K562 (cell line): ENCODE data around the gene CDCA7. TPM values are rescaled to one million over a fixed set of nuclear protein-coding genes. Genes with fewer than 3 reads are reported as not detected.

Experiments used
- ATF1 ChIP-seq, 2 experiments: fragments of 450-650 bp in 1 of 2; IDR thresholded peaks; 2 replicates each; pipeline ENCODE4 v1.6.1; 2016; ENCODE audit warnings: missing compliant biosample characterization in 1 of 2, missing genetic modification characterization in 1 of 2
- BHLHE40 ChIP-seq: IDR thresholded peaks from 2 replicates; pipeline ENCODE4 v1.6.1; 2011; ENCODE audit warnings: low read length, improper control_type of control experiment
- BMI1 ChIP-seq: fragments of 150-350 bp; IDR thresholded peaks from 2 replicates; pipeline ENCODE4 v1.6.1; 2014; ENCODE audit warnings: low read length
- BRD9 ChIP-seq: fragments of 450-650 bp; IDR thresholded peaks from 2 replicates; pipeline ENCODE4 v1.6.1; 2018; ENCODE audit warnings: low read depth; ENCODE audit not compliant: partially characterized antibody
- CCNT2 ChIP-seq: IDR thresholded peaks from 2 replicates; pipeline ENCODE4 v1.6.1; 2011; ENCODE audit warnings: borderline replicate concordance, low read depth, mild to moderate bottlenecking, moderate library complexity, mixed read lengths, low read length; ENCODE audit not compliant: insufficient read length; ENCODE audit errors: extremely low read depth
- CHD4 ChIP-seq: fragments of 200-600 bp; sonication (generic); IDR thresholded peaks from 3 replicates; pipeline ENCODE4 v1.6.1; 2012; ENCODE audit warnings: low read depth, mild to moderate bottlenecking, mixed read lengths, low read length, inconsistent platforms; ENCODE audit not compliant: insufficient read depth, insufficient replicate concordance, poor library complexity, severe bottlenecking
- EP400 ChIP-seq: fragments of 450-650 bp; IDR thresholded peaks from 2 replicates; pipeline ENCODE4 v1.6.1; 2017; ENCODE audit warnings: antibody characterized with exemption, mild to moderate bottlenecking, moderate library complexity
- ETV5 ChIP-seq: sonication (generic); formaldehyde crosslinking; IDR thresholded peaks from 2 replicates; pipeline ENCODE4 v1.4.0; 2020; ENCODE audit warnings: low read depth, mild to moderate bottlenecking, missing genetic modification reagents
- GTF2A2 ChIP-seq: IDR thresholded peaks from 2 replicates; pipeline ENCODE4 v1.6.1; 2016; ENCODE audit warnings: mild to moderate bottlenecking, missing genetic modification characterization, missing compliant biosample characterization
- HNRNPUL1 ChIP-seq: fragments of 200-400 bp; formaldehyde crosslinking; IDR thresholded peaks from 2 replicates; pipeline ENCODE4 v1.6.1; 2017; ENCODE audit warnings: low read length
- KAT7 ChIP-seq: sonication (generic); formaldehyde crosslinking; IDR thresholded peaks from 2 replicates; pipeline ENCODE4 v1.8.0; 2022; ENCODE audit warnings: missing genetic modification reagents, mild to moderate bottlenecking, borderline replicate concordance
- KLF13 ChIP-seq: fragments of 450-650 bp; IDR thresholded peaks from 2 replicates; pipeline ENCODE4 v1.6.1; 2016; ENCODE audit warnings: missing genetic modification characterization, low read depth, mild to moderate bottlenecking, missing compliant biosample characterization, moderate library complexity, borderline replicate concordance
- POLR2AphosphoS5 ChIP-seq: IDR thresholded peaks from 2 replicates; pipeline ENCODE4 v1.6.1; 2011; ENCODE audit warnings: mild to moderate bottlenecking, low read depth, low read length, moderate library complexity; ENCODE audit not compliant: control insufficient read depth, insufficient read depth
- RAD51 ChIP-seq: fragments of 450-650 bp; IDR thresholded peaks from 2 replicates; pipeline ENCODE4 v1.7.1; 2016; ENCODE audit warnings: low read depth, mild to moderate bottlenecking, borderline replicate concordance
- RBM34 ChIP-seq: fragments of 200-400 bp; formaldehyde crosslinking; IDR thresholded peaks from 2 replicates; pipeline ENCODE4 v1.6.1; 2018; ENCODE audit warnings: low read length, borderline replicate concordance; ENCODE audit not compliant: insufficient read depth
- TARDBP ChIP-seq: fragments of 450-650 bp; IDR thresholded peaks from 2 replicates; pipeline ENCODE4 v1.6.1; 2016
- ZNF121 ChIP-seq: sonication (generic); formaldehyde crosslinking; conservative IDR thresholded peaks from 2 replicates; pipeline ENCODE4 v1.8.0; 2022; ENCODE audit warnings: missing genetic modification reagents
- ZNF282 ChIP-seq: sonication (generic); formaldehyde crosslinking; IDR thresholded peaks from 2 replicates; pipeline ENCODE4 v1.8.1; 2023; ENCODE audit warnings: missing genetic modification reagents
- ZNF586 ChIP-seq: fragments of 450-650 bp; formaldehyde crosslinking; conservative IDR thresholded peaks from 2 replicates; pipeline ENCODE4 v1.4.0; 2020; ENCODE audit warnings: mild to moderate bottlenecking, moderate library complexity
- polyA plus RNA-seq, 8 experiments: library from polyadenylated mRNA; depleted of rRNA in 4 of 8; stranded (reverse) in 5 of 8; unstranded in 3 of 8; fragments of >200 nt; fragmentation: Nextera tagmentation in 2 of 8; fragmentation: Illumina TruSeq in 1 of 8; extraction: Ambion mirVana in 2 of 8; extraction: Trizol in 1 of 8; gene quantifications; 2 replicates each; pipeline versions ENCODE4 v1.2.1 to v1.2.3, GENCODE V29; 2011 to 2014; ENCODE audit warnings: inconsistent platforms in 1 of 8, missing spikeins in 1 of 8
- total RNA-seq, 7 experiments: library from RNA; depleted of rRNA in 6 of 7; stranded (reverse); fragments of >200 nt in 6 of 7; fragmentation: Illumina TruSeq in 2 of 7; extraction: Trizol in 2 of 7; gene quantifications; 2 replicates each; pipeline versions ENCODE4 v1.2.1 to v1.2.3, GENCODE V29; 2011 to 2021; ENCODE audit warnings: low replicate concordance in 1 of 7
- TF ChIP-seq, protein P1 (sequence below): sonication (generic); formaldehyde crosslinking; IDR thresholded peaks from 2 replicates; pipeline ENCODE4 v1.8.1; 2023; ENCODE audit warnings: missing genetic modification reagents, mild to moderate bottlenecking, borderline replicate concordance
- TF ChIP-seq, protein P2 (sequence below): sonication (generic); formaldehyde crosslinking; IDR thresholded peaks from 2 replicates; pipeline ENCODE4 v1.8.0; 2022; ENCODE audit warnings: mild to moderate bottlenecking, missing genetic modification reagents
- TF ChIP-seq, protein P3 (sequence below): IDR thresholded peaks from 2 replicates; pipeline ENCODE4 v1.6.1; 2016; ENCODE audit warnings: missing genetic modification characterization, missing compliant biosample characterization

The CDCA7 gene
- total and polyA plus RNA-seq, 9 of the 15 experiments (the other 6 are each of a cell fraction or from before 2014, with no cell fraction given): 28.5 to 122 (median 51.0) TPM

DNA sequence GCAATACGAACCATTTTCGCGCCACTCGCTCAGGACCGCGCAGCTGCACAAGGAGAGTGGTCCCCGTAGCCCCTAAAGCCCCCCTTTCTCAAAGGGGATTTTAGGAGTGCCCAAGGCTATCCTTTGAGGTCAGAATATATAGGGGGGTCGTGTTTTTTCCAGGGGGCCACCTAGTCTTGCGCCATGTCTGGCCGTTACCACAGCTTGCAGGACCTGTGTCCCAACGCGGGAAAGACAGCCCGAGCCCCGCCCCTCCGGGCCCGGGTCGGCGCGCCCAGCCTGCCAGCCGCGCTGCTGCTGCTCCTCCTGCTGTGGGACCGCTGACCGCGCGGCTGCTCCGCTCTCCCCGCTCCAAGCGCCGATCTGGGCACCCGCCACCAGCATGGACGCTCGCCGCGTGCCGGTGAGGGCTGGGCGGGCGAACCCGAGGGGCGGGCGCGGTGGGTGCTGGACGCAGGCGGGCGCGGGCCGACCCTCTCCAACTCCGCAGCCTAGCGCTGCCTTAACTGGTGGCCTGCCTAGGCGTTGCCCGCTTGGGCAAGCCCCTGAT is at the start of gene CDCA7 (continued):
- TF ChIP-seq, protein P1, sequence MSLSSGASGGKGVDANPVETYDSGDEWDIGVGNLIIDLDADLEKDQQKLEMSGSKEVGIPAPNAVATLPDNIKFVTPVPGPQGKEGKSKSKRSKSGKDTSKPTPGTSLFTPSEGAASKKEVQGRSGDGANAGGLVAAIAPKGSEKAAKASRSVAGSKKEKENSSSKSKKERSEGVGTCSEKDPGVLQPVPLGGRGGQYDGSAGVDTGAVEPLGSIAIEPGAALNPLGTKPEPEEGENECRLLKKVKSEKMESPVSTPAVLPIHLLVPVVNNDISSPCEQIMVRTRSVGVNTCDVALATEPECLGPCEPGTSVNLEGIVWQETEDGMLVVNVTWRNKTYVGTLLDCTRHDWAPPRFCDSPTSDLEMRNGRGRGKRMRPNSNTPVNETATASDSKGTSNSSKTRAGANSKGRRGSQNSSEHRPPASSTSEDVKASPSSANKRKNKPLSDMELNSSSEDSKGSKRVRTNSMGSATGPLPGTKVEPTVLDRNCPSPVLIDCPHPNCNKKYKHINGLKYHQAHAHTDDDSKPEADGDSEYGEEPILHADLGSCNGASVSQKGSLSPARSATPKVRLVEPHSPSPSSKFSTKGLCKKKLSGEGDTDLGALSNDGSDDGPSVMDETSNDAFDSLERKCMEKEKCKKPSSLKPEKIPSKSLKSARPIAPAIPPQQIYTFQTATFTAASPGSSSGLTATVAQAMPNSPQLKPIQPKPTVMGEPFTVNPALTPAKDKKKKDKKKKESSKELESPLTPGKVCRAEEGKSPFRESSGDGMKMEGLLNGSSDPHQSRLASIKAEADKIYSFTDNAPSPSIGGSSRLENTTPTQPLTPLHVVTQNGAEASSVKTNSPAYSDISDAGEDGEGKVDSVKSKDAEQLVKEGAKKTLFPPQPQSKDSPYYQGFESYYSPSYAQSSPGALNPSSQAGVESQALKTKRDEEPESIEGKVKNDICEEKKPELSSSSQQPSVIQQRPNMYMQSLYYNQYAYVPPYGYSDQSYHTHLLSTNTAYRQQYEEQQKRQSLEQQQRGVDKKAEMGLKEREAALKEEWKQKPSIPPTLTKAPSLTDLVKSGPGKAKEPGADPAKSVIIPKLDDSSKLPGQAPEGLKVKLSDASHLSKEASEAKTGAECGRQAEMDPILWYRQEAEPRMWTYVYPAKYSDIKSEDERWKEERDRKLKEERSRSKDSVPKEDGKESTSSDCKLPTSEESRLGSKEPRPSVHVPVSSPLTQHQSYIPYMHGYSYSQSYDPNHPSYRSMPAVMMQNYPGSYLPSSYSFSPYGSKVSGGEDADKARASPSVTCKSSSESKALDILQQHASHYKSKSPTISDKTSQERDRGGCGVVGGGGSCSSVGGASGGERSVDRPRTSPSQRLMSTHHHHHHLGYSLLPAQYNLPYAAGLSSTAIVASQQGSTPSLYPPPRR (CRISPR knock-in tag): peak; percentile 87
- peak; percentile 85; the same call in 1 of the 2 replicates for TF ChIP-seq KAT7 (CRISPR knock-in tag)
- TF ChIP-seq ZNF121 (CRISPR knock-in tag): peak; percentile 99
- peak; percentile 73 for TF ChIP-seq POLR2AphosphoS5
- TF ChIP-seq, protein P2, sequence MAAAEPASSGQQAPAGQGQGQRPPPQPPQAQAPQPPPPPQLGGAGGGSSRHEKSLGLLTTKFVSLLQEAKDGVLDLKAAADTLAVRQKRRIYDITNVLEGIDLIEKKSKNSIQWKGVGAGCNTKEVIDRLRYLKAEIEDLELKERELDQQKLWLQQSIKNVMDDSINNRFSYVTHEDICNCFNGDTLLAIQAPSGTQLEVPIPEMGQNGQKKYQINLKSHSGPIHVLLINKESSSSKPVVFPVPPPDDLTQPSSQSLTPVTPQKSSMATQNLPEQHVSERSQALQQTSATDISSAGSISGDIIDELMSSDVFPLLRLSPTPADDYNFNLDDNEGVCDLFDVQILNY (CRISPR knock-in tag): peak; percentile 98
- no peak for TF ChIP-seq BHLHE40
- no peak for TF ChIP-seq CHD4
- TF ChIP-seq RBM34: no peak
- peak; percentile 91 for TF ChIP-seq BRD9
- TF ChIP-seq ZNF282: peak; percentile 99
- TF ChIP-seq KLF13 (tag): no peak; the same call in 1 of the 2 replicates
- no peak for TF ChIP-seq BMI1
- TF ChIP-seq HNRNPUL1: no peak
- peak; percentile 90 for TF ChIP-seq RAD51
- TF ChIP-seq TARDBP: peak; percentile 55; the same call in 1 of the 2 replicates
- TF ChIP-seq ZNF586: no peak
- TF ChIP-seq GTF2A2 (tag): no peak
- no peak; the same call in 1 of the 2 replicates for TF ChIP-seq ETV5 (CRISPR knock-in tag)
- TF ChIP-seq CCNT2: no peak
- TF ChIP-seq EP400: peak; percentile 96
- TF ChIP-seq, protein P3, sequence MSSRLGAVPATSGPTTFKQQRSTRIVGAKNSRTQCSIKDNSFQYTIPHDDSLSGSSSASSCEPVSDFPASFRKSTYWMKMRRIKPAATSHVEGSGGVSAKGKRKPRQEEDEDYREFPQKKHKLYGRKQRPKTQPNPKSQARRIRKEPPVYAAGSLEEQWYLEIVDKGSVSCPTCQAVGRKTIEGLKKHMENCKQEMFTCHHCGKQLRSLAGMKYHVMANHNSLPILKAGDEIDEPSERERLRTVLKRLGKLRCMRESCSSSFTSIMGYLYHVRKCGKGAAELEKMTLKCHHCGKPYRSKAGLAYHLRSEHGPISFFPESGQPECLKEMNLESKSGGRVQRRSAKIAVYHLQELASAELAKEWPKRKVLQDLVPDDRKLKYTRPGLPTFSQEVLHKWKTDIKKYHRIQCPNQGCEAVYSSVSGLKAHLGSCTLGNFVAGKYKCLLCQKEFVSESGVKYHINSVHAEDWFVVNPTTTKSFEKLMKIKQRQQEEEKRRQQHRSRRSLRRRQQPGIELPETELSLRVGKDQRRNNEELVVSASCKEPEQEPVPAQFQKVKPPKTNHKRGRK (tag): no peak
- no peak for TF ChIP-seq ATF1 (CRISPR knock-in tag; IDR thresholded peaks at IDR 0.05)
- TF ChIP-seq ATF1 (tag; IDR thresholded peaks at IDR 0.05): peak; percentile 87
